Subcutaneous adipose tissue (tissue), 4 donors: Measurements from ENCODE around the gene RNF186. TPM values are rescaled to one million over a fixed set of nuclear protein-coding genes. Genes with fewer than 3 reads are reported as not detected.

Experiments
- CTCF ChIP-seq: fragments of 450-650 bp; IDR thresholded peaks from one replicate; pipeline ENCODE4 v1.5.1; 2016; ENCODE audit warnings: low read depth, mild to moderate bottlenecking, control low read depth, antibody characterized with exemption, moderate library complexity
- total RNA-seq, 4 donors: library from RNA; depleted of rRNA; stranded (reverse); fragments of >200 nt; gene quantifications; one replicate each; pipeline ENCODE4 v1.1.0, GENCODE V29; 2016

The RNF186 gene
- total RNA-seq, 4 donors from 2014 or later, result not detected

- TF ChIP-seq CTCF, result no peak
Measured at GRCh38 chr1:19774180-19774785, 40.8 kb downstream of the RNF186 start.

- TF ChIP-seq CTCF, result no peak
Measured at GRCh38 chr1:19773485-19773884, 41.6 kb downstream of the RNF186 start.

GRCh38 chr1:19772053-19772452 lies 43.0 kb downstream of the RNF186 start:
- TF ChIP-seq CTCF, result no peak

GRCh38 chr1:19771350-19771749 lies 43.7 kb downstream of the RNF186 start:
- TF ChIP-seq CTCF, result no peak

- no peak for TF ChIP-seq CTCF
Measured at GRCh38 chr1:19770436-19771190, 44.5 kb downstream of the RNF186 start.

- TF ChIP-seq CTCF, result no peak
Measured at GRCh38 chr1:19769211-19769932, 45.7 kb downstream of the RNF186 start.
